Esophagus muscularis mucosa (tissue), 4 donors: Measurements from ENCODE around the gene RAB18.

ENCODE experiments used
- CTCF ChIP-seq, 3 experiments: fragments of 200-600 bp in 2 of 3; fragments of 450-650 bp in 1 of 3; sonication (generic) in 2 of 3; IDR thresholded peaks; one replicate each; pipeline ENCODE4 v1.5.1; 2017 to 2019; ENCODE audit warnings: antibody characterized with exemption in 3 of 3, mild to moderate bottlenecking in 2 of 3, moderate library complexity in 1 of 3
- EP300 ChIP-seq: sonication (generic); formaldehyde crosslinking; IDR thresholded peaks from one replicate; pipeline ENCODE4 v1.6.1; 2017; ENCODE audit warnings: antibody characterized with exemption
- POLR2A ChIP-seq: fragments of 450-650 bp; IDR thresholded peaks from one replicate; pipeline ENCODE4 v1.6.1; 2017; ENCODE audit warnings: antibody characterized with exemption, moderate library complexity, mild to moderate bottlenecking, low read depth
- POLR2AphosphoS5 ChIP-seq, 2 donors: sonication (generic); formaldehyde crosslinking; IDR thresholded peaks; one replicate each; pipeline ENCODE4 v1.6.1; 2017; ENCODE audit warnings: antibody characterized with exemption in 2 of 2

GRCh38 chr10:27457966-27458365, 46.1 kb upstream of the RAB18 start:
- TF ChIP-seq POLR2A (no peak), CTCF (IDR thresholded peaks at IDR 0.05) (no peak), EP300 (no peak), POLR2AphosphoS5 (IDR thresholded peaks at IDR 0.05) (no peak)
